Stimulated activated CD4-positive, alpha-beta T cell treated with anti-CD3 and anti-CD28 coated beads, Interleukin-12 subunit alpha, Interleukin-12 subunit beta, amount 100 ng/mL, for 4 hours (primary cell): ENCODE measurements around the gene MYLK2.
"Not testable (repeated sequence)": the region's sequence is repeated elsewhere in the genome, so short reads cannot be mapped to it uniquely, and the experiment has no call there.

Source experiments
- DNase-seq: peaks from one replicate; pipeline ENCODE4 v3.0.0-alpha.2; 2020

The MYLK2 gene

GRCh38 chr20:31816221-31816620, 2.9 kb upstream of the MYLK2 start:
- no peak for DNase-seq

- no peak for DNase-seq
These were observed 1.7 kb upstream of the MYLK2 start for GRCh38 chr20:31817461-31817860.

- no peak for DNase-seq
These were observed 714 bp upstream of the MYLK2 start for GRCh38 chr20:31818376-31818908.

GRCh38 chr20:31820228-31820627, 1.1 kb downstream of the MYLK2 start:
- DNase-seq: no peak

- no peak for DNase-seq
These were observed 2.3 kb downstream of the MYLK2 start for GRCh38 chr20:31821427-31821826.

GRCh38 chr20:31822421-31823330, 3.5 kb downstream of the MYLK2 start:
- DNase-seq: peak; percentile 76

GRCh38 chr20:31823360-31824124, 4.4 kb downstream of the MYLK2 start:
- DNase-seq: no peak

GRCh38 chr20:31824125-31824485, 4.9 kb downstream of the MYLK2 start:
- DNase-seq: no peak

GRCh38 chr20:31824554-31825313, 5.6 kb downstream of the MYLK2 start:
- DNase-seq: no peak

GRCh38 chr20:31826074-31826473, 6.9 kb downstream of the MYLK2 start:
- DNase-seq: no peak

- no peak for DNase-seq
These were observed 7.9 kb downstream of the MYLK2 start for GRCh38 chr20:31827059-31827458.

- not testable (repeated sequence) for DNase-seq
These were observed 8.9 kb downstream of the MYLK2 start for GRCh38 chr20:31828016-31828415.

- no peak for DNase-seq
These were observed 10.6 kb downstream of the MYLK2 start for GRCh38 chr20:31829731-31830130.

- DNase-seq: no peak
These were observed 11.3 kb downstream of the MYLK2 start for GRCh38 chr20:31830406-31830981.

- DNase-seq: no peak
These were observed 12.1 kb downstream of the MYLK2 start for GRCh38 chr20:31831211-31831610.

- no peak for DNase-seq
These were observed 12.7 kb downstream of the MYLK2 start for GRCh38 chr20:31831771-31832306.

- DNase-seq: peak; percentile 61
These were observed 14.2 kb downstream of the MYLK2 start for GRCh38 chr20:31833130-31833930.

- DNase-seq: no peak
These were observed 14.9 kb downstream of the MYLK2 start for GRCh38 chr20:31833931-31834521.

- DNase-seq: no peak
These were observed 16.4 kb downstream of the MYLK2 start for GRCh38 chr20:31835554-31835953.

- no peak for DNase-seq
These were observed 17.1 kb downstream of the MYLK2 start for GRCh38 chr20:31835977-31836852.
